ENCODE data around the gene MYOD1.

MYOD1 gene

DNA sequence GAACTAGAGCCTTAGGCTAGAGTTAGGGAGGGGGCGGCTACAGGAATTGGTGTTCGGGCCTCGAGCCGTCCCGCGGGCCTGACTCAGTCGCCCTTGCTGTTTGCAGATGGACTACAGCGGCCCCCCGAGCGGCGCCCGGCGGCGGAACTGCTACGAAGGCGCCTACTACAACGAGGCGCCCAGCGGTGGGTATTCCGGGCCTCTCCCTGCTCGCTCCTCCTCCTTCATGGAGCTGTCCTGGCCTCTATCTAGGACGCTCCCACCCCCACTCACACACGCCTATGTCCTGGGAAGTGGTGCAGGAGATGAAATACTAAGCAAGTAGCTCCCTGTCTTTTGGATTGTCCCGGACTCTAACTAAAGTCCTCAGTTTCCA lies 1.4 kb downstream of the MYOD1 start:
- no peak overlapping the region for H3K4me3 Mint-ChIP-seq
- H3K36me3 Mint-ChIP-seq, result no peaks in the 10 kb centered on the region
- H3K27me3 Mint-ChIP-seq, result peaks cover 27% of the 10 kb centered on the region

DNA sequence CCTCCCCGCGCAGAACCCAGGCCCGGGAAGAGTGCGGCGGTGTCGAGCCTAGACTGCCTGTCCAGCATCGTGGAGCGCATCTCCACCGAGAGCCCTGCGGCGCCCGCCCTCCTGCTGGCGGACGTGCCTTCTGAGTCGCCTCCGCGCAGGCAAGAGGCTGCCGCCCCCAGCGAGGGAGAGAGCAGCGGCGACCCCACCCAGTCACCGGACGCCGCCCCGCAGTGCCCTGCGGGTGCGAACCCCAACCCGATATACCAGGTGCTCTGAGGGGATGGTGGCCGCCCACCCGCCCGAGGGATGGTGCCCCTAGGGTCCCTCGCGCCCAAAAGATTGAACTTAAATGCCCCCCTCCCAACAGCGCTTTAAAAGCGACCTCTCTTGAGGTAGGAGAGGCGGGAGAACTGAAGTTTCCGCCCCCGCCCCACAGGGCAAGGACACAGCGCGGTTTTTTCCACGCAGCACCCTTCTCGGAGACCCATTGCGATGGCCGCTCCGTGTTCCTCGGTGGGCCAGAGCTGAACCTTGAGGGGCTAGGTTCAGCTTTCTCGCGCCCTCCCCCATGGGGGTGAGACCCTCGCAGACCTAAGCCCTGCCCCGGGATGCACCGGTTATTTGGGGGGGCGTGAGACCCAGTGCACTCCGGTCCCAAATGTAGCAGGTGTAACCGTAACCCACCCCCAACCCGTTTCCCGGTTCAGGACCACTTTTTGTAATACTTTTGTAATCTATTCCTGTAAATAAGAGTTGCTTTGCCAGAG lies 2.0 kb downstream of the MYOD1 start:
- Mint-ChIP-seq H3K36me3 (no peaks in the 10 kb centered on the region), H3K27ac (no peak overlapping the region), H3K4me1 (no peaks in the 10 kb centered on the region), H3K9me3 (no peaks in the 10 kb centered on the region), H3K27me3 (peaks cover 27% of the 10 kb centered on the region), H3K4me3 (no peak overlapping the region)

More for the DNA sequence above, 1.4 kb downstream of the MYOD1 start:
- no peaks in the 10 kb centered on the region for H3K4me1 Mint-ChIP-seq
- H3K9me3 Mint-ChIP-seq, result no peaks in the 10 kb centered on the region
- no peak overlapping the region for H3K27ac Mint-ChIP-seq

DNA sequence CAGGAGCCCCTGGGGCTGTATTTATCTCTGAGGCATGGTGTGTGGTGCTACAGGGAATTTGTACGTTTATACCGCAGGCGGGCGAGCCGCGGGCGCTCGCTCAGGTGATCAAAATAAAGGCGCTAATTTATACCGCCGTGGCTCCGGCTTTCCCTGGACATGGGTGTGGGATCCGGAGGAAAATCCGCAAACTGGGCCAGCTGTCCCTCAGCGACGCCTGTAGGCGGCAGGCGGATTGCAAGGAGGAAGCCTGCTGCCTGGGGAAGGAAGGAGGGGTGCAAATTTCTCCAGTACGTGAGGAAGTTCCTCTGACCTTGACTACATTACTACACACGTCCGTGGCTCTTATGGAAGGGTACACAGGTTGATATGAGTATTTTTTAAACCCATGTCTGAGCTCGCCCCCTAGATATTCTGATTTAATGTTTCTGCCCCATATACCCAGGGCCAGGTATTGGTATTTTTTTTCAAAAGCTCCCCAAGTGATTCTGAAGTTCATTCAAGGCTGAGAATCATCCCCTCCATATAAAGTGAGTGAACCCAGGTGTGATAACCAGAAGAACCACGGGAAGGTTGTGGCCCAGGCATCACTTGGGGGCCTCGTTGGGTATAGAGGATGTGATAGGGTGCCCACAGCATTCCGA lies 2.8 kb downstream of the MYOD1 start:
- Mint-ChIP-seq H3K4me3 (no peak overlapping the region), H3K27me3 (peaks cover 27% of the 10 kb centered on the region)

GRCh38 chr11:17724020-17724908 lies 4.9 kb downstream of the MYOD1 start:
- H3K4me1 Mint-ChIP-seq, result no peaks in the 10 kb centered on the region
- H3K36me3 Mint-ChIP-seq, result no peaks in the 10 kb centered on the region
- H3K4me3 Mint-ChIP-seq, result no peak overlapping the region
- no peaks in the 10 kb centered on the region for H3K9me3 Mint-ChIP-seq
- H3K27ac Mint-ChIP-seq, result no peak overlapping the region
- peaks cover 28% of the 10 kb centered on the region for H3K27me3 Mint-ChIP-seq

More for the DNA sequence above, 2.8 kb downstream of the MYOD1 start:
- Mint-ChIP-seq H3K36me3 (no peaks in the 10 kb centered on the region), H3K4me1 (no peaks in the 10 kb centered on the region), H3K9me3 (no peaks in the 10 kb centered on the region), H3K27ac (no peak overlapping the region)

- Mint-ChIP-seq H3K9me3 (no peaks in the 10 kb centered on the region), H3K27ac (no peak overlapping the region), H3K36me3 (no peaks in the 10 kb centered on the region), H3K4me3 (no peak overlapping the region), H3K27me3 (peaks cover 28% of the 10 kb centered on the region), H3K4me1 (no peaks in the 10 kb centered on the region)
Measured at GRCh38 chr11:17725174-17725573, 5.8 kb downstream of the MYOD1 start.

- no peak overlapping the region for H3K27ac Mint-ChIP-seq
- no peaks in the 10 kb centered on the region for H3K9me3 Mint-ChIP-seq
- no peak overlapping the region for H3K4me3 Mint-ChIP-seq
- peaks cover 6% of the 10 kb centered on the region for H3K4me1 Mint-ChIP-seq
- H3K27me3 Mint-ChIP-seq, result peaks cover 34% of the 10 kb centered on the region
- no peaks in the 10 kb centered on the region for H3K36me3 Mint-ChIP-seq
Measured at GRCh38 chr11:17730137-17730536, 10.8 kb downstream of the MYOD1 start.

GRCh38 chr11:17730608-17731462 lies 11.5 kb downstream of the MYOD1 start:
- Mint-ChIP-seq H3K4me3 (no peak overlapping the region), H3K27me3 (peaks cover 31% of the 10 kb centered on the region), H3K4me1 (peaks cover 6% of the 10 kb centered on the region), H3K9me3 (no peaks in the 10 kb centered on the region), H3K36me3 (no peaks in the 10 kb centered on the region), H3K27ac (no peak overlapping the region)

DNA sequence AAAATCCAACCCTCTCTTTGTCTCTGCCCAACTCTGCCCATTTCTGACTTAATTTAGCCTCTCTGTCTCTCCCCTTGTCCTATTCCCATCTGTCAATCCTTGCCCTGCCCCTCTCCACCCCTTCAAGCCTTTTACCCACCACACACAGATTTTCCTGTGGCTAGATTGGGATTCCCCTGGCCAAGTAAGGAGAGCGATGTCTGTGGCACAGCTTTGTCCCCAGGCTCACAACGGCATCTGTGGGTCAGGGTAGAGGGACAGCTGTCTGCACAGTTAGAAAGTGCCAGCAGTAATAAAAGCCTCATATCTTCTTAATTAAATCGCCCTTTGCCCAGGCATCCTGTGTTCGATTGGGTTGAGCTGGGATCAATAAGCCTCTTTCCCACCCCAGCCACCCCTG lies 13.9 kb downstream of the MYOD1 start:
- H3K27me3 Mint-ChIP-seq, result peaks cover 36% of the 10 kb centered on the region
- H3K36me3 Mint-ChIP-seq, result no peaks in the 10 kb centered on the region
- H3K27ac Mint-ChIP-seq, result no peak overlapping the region
- H3K4me3 Mint-ChIP-seq, result no peak overlapping the region
- peaks cover 6% of the 10 kb centered on the region for H3K4me1 Mint-ChIP-seq
- no peaks in the 10 kb centered on the region for H3K9me3 Mint-ChIP-seq

- peak within 1 kb of the TSS; percentile 51 for H3K4me3 Mint-ChIP-seq
- no peaks in the 10 kb centered on the region for H3K9me3 Mint-ChIP-seq
- H3K27ac Mint-ChIP-seq, result no peak within 1 kb of the TSS
- no peaks in the 10 kb centered on the region for H3K36me3 Mint-ChIP-seq
- H3K27me3 Mint-ChIP-seq, result peaks cover 35% of the 10 kb centered on the region
- H3K4me1 Mint-ChIP-seq, result peaks cover 6% of the 10 kb centered on the region
Measured at GRCh38 chr11:17734418-17734911, 15.1 kb downstream of the MYOD1 start, which contains the start of gene KCNC1. TSS of gene KCNC1 (plus strand) at chr11:17734781. CDS start at chr11:17736003, 1,222 bp downstream.

DNA sequence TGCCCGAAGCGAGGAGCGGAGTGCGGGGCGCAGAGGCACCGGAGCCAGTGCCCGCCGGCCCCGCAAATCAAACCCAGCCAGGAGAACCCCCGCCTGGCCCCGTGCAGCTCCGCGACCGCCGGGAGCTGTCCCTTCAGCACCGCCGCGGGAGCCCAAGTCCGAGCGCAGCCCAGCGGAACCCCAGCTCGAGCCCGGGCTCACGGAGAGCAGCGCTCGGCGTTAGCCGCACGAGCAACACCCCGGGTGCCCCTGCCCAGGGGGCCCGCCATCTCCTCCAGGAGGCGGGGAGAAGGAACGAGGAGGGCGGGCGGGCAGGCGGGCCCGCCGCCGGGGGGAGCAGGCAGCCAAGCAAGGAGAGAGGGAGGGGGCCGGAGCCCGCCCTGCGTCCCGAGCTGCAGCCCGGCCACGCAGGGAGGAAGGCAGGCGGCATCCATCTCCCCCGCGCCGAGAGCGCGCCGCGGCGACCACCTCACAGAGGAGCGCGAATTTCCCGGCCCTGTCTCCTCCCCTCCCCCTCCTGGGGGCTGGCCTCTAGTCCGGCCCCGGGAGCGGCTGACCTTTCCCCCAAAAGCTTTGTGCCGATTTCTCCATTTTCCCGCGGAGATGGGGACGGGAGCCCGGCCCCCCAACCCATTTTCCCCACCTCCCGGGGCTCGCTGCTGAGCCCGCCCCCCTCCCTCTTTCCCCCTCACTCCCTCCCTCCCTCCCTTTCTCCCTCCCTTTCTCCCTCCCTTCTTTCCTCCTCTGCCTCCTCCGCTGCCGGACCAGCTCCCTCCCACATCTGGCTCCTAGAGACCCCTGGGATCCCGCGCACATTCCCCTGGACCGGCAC lies 15.8 kb downstream of the MYOD1 start:
- H3K27ac Mint-ChIP-seq, result no peak overlapping the region
- H3K9me3 Mint-ChIP-seq, result no peaks in the 10 kb centered on the region
- no peaks in the 10 kb centered on the region for H3K36me3 Mint-ChIP-seq
- peaks cover 6% of the 10 kb centered on the region for H3K4me1 Mint-ChIP-seq
- H3K4me3 Mint-ChIP-seq, result no peak overlapping the region
- H3K27me3 Mint-ChIP-seq, result peaks cover 35% of the 10 kb centered on the region

DNA sequence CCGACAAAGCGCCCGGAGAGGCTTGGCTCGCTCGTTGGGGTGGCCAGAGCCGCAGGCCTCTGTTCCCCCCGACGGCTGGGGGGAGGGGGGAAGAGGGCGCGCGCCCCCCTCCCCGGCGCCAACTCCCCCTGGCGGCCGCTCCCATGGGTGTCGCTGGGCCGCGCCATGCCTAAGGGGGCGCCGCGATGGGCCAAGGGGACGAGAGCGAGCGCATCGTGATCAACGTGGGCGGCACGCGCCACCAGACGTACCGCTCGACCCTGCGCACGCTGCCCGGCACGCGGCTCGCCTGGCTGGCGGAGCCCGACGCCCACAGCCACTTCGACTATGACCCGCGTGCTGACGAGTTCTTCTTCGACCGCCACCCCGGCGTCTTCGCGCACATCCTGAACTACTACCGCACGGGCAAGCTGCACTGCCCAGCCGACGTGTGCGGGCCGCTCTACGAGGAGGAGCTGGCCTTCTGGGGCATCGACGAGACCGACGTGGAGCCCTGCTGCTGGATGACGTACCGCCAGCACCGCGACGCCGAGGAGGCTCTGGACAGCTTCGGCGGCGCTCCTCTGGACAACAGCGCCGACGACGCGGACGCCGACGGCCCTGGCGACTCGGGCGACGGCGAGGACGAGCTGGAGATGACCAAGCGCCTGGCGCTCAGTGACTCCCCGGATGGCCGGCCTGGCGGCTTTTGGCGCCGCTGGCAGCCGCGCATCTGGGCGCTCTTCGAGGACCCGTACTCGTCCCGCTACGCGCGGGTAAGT lies 16.6 kb downstream of the MYOD1 start:
- no peak overlapping the region for H3K4me3 Mint-ChIP-seq
- peaks cover 31% of the 10 kb centered on the region for H3K27me3 Mint-ChIP-seq
- no peaks in the 10 kb centered on the region for H3K9me3 Mint-ChIP-seq
- H3K36me3 Mint-ChIP-seq, result no peaks in the 10 kb centered on the region
- peaks cover 6% of the 10 kb centered on the region for H3K4me1 Mint-ChIP-seq
- no peak overlapping the region for H3K27ac Mint-ChIP-seq

DNA sequence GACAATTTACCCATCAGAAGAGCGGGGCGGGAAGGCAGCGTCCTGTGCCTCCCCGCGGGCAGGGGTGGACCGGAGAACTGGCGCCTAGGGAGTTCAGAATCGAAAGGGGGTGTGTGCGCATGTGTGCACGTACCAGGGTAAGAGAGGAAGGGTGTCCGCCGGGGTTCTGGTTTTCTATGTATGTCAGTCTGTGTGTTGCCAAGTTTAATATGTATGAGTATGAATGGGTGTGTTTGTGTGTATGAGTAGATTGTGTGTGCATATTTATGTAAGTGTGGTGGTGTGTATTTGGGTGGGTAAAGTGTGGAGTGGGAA lies 17.2 kb downstream of the MYOD1 start:
- no peak overlapping the region for H3K27ac Mint-ChIP-seq
- no peaks in the 10 kb centered on the region for H3K9me3 Mint-ChIP-seq
- no peak overlapping the region for H3K4me3 Mint-ChIP-seq
- H3K27me3 Mint-ChIP-seq, result peaks cover 30% of the 10 kb centered on the region
- H3K4me1 Mint-ChIP-seq, result peaks cover 6% of the 10 kb centered on the region
- no peaks in the 10 kb centered on the region for H3K36me3 Mint-ChIP-seq

DNA sequence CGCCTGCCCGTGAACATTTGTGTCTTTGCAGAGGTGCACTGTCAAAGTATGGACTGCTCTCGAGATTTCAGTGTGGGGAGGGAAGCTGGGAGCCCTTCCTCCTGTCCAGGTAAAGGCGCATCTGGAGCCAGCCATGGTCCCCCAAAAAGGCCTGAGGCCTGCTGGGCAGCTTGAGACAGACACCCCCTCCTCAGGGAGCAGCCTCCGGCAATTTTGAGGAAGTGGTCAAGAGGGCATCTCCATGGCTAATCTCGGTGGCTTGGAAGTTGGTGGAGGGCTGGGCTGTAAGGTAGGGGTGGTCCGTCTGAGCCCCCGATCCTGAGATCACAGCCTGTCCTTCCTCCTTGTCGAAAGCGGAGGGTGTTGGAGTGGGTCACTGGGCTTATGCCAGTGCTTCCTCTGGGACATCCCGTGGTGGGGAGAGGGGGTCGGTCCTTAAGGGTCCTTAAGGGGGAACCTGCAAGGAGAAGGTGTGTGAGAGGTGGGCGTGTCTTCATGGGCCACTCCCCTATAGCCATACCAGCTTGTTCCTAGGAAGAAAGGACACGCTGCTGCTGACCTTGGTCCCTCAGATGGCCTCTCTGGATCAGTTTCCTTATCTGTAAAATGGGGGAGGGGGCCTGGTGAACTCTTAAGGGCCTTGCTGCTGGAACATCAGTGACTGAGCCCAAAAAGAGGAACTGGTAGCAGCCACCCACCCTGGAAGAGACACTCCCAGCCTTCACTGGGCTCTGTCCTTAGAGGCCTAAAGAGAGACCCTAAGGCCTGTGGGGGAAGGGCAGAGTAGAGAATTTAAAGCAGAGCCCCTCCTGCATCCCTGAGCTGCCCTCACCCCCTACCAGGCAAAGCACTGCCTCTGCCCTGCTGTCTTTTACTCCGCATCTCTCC lies 17.8 kb downstream of the MYOD1 start:
- no peaks in the 10 kb centered on the region for H3K36me3 Mint-ChIP-seq
- H3K4me1 Mint-ChIP-seq, result peaks cover 6% of the 10 kb centered on the region
- H3K4me3 Mint-ChIP-seq, result no peak overlapping the region
- no peaks in the 10 kb centered on the region for H3K9me3 Mint-ChIP-seq
- H3K27me3 Mint-ChIP-seq, result peaks cover 30% of the 10 kb centered on the region
- no peak overlapping the region for H3K27ac Mint-ChIP-seq
